GM12892 (cell line): Measurements from ENCODE around the gene PMM1.
"Not testable (repeated sequence)": the region's sequence is repeated elsewhere in the genome, so short reads cannot be mapped to it uniquely, and the experiment has no call there.

Experiments
- DNase-seq: peaks from one replicate; pipeline ENCODE4 v3.0.0; 2011; ENCODE audit not compliant: insufficient read length
- FAIRE-seq: peaks from 2 replicates; lab custom pipeline; 2011; peaks lifted over from hg19 to GRCh38; lab: Jason Lieb, UNC
- POLR2A ChIP-seq: IDR thresholded peaks from 2 replicates; pipeline ENCODE4 v1.6.1; 2011; ENCODE audit warnings: low read depth, low read length, control low read depth
- POLR2AphosphoS5 ChIP-seq: IDR thresholded peaks from 2 replicates; pipeline ENCODE4 v1.6.1; 2011; ENCODE audit warnings: low read depth, low read length, control low read depth
- TAF1 ChIP-seq: IDR thresholded peaks from 2 replicates; pipeline ENCODE4 v1.6.1; 2011; ENCODE audit warnings: low read depth, mild to moderate bottlenecking, control low read depth, low read length, borderline replicate concordance

Gene PMM1

GRCh38 chr22:41570221-41570620, 19.4 kb downstream of the PMM1 start:
- FAIRE-seq (no peak), DNase-seq (no peak)
- no peak for TF ChIP-seq TAF1
- TF ChIP-seq POLR2A = no peak
- no peak for TF ChIP-seq POLR2AphosphoS5

- DNase-seq = no peak
- FAIRE-seq = no peak
- TF ChIP-seq POLR2AphosphoS5 = no peak
- TF ChIP-seq POLR2A = no peak
- TF ChIP-seq TAF1 = no peak
Measured at GRCh38 chr22:41568811-41569210, 20.8 kb downstream of the PMM1 start.

GRCh38 chr22:41567512-41567768, 22.2 kb downstream of the PMM1 start:
- FAIRE-seq = no peak
- TF ChIP-seq POLR2A (no peak), TAF1 (no peak), POLR2AphosphoS5 (no peak)

GRCh38 chr22:41565403-41566054, 24.1 kb downstream of the PMM1 start:
- no peak for TF ChIP-seq POLR2AphosphoS5
- TF ChIP-seq TAF1 = no peak
- TF ChIP-seq POLR2A = no peak
- FAIRE-seq (no peak), DNase-seq (no peak)

More at GRCh38 chr22:41567512-41567768, 22.2 kb downstream of the PMM1 start:
- DNase-seq = no peak

GRCh38 chr22:41564563-41564962, 25.1 kb downstream of the PMM1 start:
- TF ChIP-seq POLR2AphosphoS5 = no peak
- no peak for TF ChIP-seq TAF1
- no peak for TF ChIP-seq POLR2A
- DNase-seq = no peak
- no peak for FAIRE-seq

- FAIRE-seq (no peak), DNase-seq (no peak)
- TF ChIP-seq TAF1 = no peak
- no peak for TF ChIP-seq POLR2A
- no peak for TF ChIP-seq POLR2AphosphoS5
Measured at GRCh38 chr22:41563051-41563711, 26.5 kb downstream of the PMM1 start.

- no peak for FAIRE-seq
- no peak for DNase-seq
- TF ChIP-seq POLR2A (no peak), TAF1 (no peak), POLR2AphosphoS5 (no peak)
Measured at GRCh38 chr22:41562461-41562860, 27.2 kb downstream of the PMM1 start.

GRCh38 chr22:41561788-41562187, 27.9 kb downstream of the PMM1 start:
- DNase-seq (no peak), FAIRE-seq (no peak)

GRCh38 chr22:41561335-41561734, 28.3 kb downstream of the PMM1 start:
- FAIRE-seq = no peak
- TF ChIP-seq POLR2AphosphoS5 = no peak
- no peak for TF ChIP-seq TAF1
- TF ChIP-seq POLR2A = no peak
- no peak for DNase-seq

More at GRCh38 chr22:41561788-41562187, 27.9 kb downstream of the PMM1 start:
- TF ChIP-seq TAF1 = no peak
- no peak for TF ChIP-seq POLR2AphosphoS5
- no peak for TF ChIP-seq POLR2A

- no peak for FAIRE-seq
- no peak for DNase-seq
- TF ChIP-seq POLR2A (no peak), TAF1 (no peak), POLR2AphosphoS5 (no peak)
Measured at GRCh38 chr22:41560095-41560471, 29.6 kb downstream of the PMM1 start.

- FAIRE-seq, DNase-seq: not testable (repeated sequence)
Measured at GRCh38 chr22:41558241-41558630, 31.4 kb downstream of the PMM1 start.
